GM18870 (cell line): ENCODE data around the gene SLC12A8.

Experiments used
- ATAC-seq: cut with Tn5 transposase; IDR thresholded peaks from one replicate; pipeline ENCODE4 v1.9.1; 2021; ENCODE audit warnings: moderate library complexity; ENCODE audit not compliant: unreplicated experiment

The SLC12A8 gene

DNA sequence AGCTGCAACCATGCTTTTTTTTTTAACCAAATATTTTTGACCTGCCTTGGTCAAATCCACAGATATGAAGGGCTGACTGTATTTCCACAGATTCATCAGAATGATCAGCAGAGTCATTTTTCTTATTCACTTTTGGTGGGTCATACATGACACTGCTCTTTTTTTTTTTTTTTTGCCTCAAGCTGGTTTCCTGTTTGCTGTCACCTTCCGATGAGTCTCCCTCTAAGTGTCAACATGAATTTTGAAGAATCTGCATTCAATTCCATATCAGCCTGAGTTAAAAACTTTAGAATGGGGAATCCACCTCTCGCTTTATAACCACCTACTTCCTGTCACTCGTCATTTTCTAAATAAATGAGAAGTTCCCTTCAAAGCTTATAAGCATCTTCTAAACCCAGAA, 2.2 kb upstream of the SLC12A8 start:
- ATAC-seq = no peak

DNA sequence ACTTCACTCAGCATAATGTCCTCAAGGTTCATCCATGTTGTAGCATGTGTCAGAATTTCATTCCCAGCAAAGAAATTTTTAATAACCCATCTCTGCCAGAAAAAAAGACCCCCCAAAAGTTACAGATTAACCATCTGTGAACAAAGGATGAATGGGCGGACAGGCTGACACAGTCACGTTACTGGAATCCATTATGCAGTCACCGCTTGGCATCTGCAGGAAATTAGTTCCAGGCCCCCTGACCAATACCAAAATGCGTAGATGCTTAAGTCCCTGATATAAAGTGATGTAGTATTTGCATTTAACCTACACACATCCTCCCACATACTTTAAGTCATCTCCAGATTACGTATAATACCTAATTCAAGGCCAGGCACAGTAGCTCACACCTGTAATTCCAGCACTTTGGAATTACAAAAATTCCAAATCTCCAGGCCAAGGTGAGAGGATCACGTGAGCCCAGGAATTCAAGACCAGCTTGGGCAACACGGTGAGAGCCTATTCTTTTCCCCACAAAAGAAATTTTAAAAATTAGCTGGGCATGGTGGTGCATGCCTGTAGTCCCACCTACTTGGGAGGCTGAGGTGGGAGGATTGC, 1.5 kb upstream of the SLC12A8 start:
- ATAC-seq = no peak

DNA sequence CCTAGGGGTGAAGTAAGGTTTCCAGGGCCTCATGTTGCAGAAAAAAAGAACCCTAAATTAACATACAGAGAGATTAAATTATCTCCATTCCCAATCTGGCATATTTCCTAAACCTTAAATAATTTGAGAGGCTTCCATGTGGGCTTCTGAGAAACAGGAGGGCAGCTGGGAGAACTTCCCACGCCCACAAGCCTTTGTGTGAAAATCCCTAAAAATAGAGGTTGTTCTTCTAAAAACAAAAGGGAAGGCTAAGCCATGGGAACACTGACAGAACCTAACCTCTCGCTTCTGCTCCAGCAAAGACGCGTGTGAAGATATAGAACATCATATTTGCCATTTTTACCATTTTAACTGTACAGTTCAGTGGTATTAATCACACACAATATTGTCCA, 812 bp upstream of the SLC12A8 start:
- no peak for ATAC-seq

GRCh38 chr3:125212091-125212508, 448 bp downstream of the SLC12A8 start:
- no peak for ATAC-seq

- no peak for ATAC-seq
Observed at GRCh38 chr3:125211523-125212090, 941 bp downstream of the SLC12A8 start.

- ATAC-seq = no peak
Observed at GRCh38 chr3:125207949-125208568, 4.5 kb downstream of the SLC12A8 start.

DNA sequence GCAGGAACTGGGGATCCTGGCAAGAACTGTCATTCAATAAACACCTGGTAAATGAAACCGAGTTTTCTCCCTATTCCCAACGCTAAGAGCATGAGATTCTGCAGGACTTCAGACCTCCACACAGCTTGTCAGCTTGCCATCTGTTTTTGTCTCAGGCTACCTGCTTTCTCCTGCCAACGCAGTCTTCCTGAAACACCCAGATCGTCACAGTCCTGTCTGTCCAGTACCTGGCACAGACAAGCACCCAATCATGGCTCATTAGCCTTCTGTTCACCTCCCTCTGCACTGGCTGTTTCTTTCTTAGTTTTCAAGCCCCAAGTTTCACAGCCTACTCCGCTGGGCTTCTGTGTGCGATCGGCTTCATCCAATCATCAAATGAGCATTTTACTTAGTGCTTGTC, 5.0 kb downstream of the SLC12A8 start:
- no peak for ATAC-seq

- ATAC-seq = no peak
Observed at GRCh38 chr3:125206934-125207333, 5.6 kb downstream of the SLC12A8 start.

DNA sequence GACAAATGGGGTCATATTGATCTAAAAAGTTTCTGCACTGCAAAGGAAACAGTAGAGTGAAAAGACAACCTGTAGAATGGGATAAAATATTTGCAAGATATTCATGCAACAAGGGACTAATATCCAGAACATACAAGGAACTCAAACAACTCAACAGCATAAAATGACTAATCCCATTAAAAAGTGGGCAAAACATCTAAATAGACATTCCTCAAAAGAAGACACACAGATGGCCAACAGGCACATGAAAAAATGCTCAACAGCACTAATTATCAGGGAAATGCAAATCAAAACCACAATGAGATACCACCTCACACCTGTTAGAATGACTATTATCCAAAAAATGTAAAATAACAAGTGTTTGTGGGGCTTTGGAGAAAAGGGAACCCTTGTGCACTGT, 8.8 kb downstream of the SLC12A8 start:
- ATAC-seq = no peak

DNA sequence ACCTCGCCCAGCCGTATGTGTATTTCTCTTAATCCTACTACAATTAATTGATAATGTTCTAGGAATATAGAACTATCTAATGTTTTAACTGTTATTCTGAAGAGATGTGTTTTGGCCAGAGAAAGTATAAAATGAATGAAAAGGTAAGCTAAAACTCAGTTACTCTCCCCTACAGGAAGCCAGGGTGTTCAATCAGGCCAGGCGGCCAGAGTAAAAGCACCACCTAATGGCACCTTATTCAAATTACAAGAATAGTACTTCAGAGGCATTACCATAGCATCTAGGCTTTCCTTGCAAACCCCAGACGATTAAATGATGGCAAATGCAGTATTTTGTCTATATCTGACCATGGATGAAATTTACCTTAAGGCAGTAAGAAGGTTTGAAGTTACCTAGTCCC, 10.4 kb downstream of the SLC12A8 start:
- ATAC-seq = no peak

DNA sequence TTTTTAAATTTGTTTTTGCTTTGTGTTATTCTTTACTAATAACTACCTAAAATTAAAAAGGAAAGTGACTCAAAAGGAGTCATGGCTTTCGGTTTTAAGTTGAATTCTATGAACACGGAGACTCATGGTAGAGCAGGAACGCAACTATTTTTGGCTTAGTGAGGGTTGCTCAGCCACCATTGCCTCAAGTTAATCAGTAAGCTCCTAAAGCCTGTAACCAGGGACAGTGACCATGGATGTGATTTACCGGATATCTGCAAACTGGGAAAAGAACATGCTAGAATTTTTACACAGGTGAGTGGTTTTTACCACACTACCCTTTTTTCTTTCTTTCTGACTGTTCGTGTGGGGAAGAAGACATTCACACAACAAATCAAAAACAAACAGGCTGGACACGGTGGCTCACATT, 11.8 kb downstream of the SLC12A8 start:
- peak; percentile 89 for ATAC-seq

GRCh38 chr3:125194849-125195601, 17.5 kb downstream of the SLC12A8 start:
- ATAC-seq = peak; percentile 40

DNA sequence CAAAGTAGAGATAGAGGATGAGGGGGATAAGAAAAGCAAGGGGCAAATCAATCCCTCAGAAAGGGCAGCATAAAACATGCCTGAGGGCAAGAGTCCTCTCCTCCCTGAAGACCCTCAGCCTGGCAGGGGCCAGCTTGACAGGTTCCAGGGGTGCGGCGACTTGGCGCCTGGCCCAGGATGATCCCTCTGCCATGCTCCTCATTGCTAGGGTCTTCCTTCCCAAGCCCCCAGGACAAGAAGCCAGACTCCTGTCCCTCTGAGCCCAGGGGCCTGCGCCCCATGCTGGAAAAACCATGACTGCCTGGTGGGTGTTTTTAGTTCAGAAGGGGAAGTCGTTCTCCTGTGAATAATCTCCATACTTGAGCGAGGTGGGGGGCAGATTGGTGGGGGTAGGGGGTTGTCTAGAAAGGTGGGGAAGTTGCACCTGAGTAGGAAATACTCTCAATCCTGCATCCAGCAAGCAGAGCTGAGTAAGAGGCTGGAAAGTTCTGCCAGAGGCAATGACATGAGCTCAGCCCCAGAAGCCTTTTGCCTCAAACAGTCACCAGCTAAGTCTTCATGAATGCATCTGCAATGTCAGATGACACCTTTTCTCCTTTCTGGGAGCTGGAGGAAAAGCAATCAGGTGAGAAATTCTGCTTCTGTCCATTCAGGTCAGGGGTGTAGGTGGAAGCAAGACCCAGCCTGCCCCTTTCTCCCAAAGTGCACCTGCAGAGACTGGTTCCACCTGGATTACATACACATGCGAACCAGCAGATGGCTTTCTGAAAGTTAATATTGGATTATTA, 18.3 kb downstream of the SLC12A8 start:
- no peak for ATAC-seq

- no peak for ATAC-seq
Observed at GRCh38 chr3:125192190-125193035, 20.1 kb downstream of the SLC12A8 start.

- ATAC-seq = no peak
Observed at GRCh38 chr3:125191730-125192129, 20.8 kb downstream of the SLC12A8 start.

DNA sequence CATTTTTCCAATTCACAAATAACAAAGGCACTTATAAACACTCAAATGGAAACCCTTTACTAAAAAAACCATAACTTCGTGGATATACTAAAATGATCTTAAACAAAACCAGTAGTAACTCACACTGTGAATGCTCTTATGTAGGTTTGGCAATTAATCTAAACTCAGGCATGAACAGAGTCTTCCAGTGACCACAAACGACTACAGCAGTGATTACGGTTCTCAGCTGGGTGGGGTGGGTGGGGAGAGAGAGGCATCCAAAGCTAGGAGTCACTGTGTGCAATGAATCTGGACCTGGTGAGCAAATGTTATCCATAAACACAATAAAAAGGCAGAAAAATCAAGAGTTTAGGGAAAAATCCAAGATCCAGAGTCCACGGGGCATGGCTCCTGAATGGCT, 21.3 kb downstream of the SLC12A8 start:
- no peak for ATAC-seq

- no peak for ATAC-seq
Observed at GRCh38 chr3:125190786-125191185, 21.8 kb downstream of the SLC12A8 start.

DNA sequence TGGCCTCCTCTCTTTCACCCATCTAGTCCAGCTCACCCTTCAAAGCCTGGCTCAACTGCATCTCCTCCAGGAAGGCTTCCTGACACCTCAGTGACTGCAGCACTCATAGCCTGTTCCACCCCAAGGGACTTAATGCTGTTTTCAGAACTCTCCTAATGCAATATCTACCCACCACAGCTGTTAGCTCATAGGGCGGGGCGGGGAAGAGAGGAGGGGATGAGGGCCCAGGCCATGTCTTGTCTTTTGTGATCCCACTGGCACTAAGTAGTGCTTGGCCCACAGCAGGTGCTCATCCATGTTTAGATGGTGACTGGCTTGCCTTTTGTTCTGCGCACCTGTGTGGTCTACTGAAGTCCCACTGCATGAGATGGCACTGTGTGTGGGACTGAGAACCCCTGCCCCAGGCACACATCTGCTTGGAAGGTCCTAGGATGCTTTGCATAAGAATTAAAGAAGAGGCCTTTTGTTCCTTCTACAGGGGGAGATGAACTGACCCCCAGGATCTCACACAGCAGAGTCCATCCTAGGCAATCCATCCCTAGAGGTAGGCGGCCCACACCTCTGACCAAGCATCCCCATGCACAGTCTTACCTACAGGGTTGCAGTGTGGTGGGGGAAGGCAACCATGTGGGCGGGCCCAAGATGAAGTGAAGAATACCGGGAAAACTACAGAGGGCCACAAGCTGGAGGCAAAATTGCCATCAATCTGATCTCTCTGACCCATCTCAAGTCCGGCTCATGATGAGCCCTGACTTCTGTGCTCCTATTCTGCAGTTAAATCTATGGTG, 23.0 kb downstream of the SLC12A8 start:
- no peak for ATAC-seq

GRCh38 chr3:125188955-125189354, 23.6 kb downstream of the SLC12A8 start:
- no peak for ATAC-seq

DNA sequence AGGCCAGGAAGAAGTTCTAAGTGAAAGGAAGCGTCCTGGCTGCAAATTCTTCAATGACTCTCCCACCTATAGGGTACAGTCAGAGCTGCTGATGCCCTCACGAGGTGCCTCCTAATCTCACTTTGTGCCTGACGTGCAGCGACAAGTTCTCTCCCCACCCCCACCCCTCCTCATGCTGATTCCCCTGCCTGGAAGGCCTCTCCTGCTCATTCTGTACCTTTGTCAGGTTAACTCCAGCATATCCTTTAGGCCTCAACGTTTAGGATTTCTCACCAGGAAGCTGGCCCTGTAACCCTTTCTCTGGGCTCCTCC, 25.0 kb downstream of the SLC12A8 start:
- no peak for ATAC-seq
